ENCODE measurements around the gene MACROD2.
"Not testable (repeated sequence)": the region's sequence is repeated elsewhere in the genome, so short reads cannot be mapped to it uniquely, and the experiment has no call there.

DNA sequence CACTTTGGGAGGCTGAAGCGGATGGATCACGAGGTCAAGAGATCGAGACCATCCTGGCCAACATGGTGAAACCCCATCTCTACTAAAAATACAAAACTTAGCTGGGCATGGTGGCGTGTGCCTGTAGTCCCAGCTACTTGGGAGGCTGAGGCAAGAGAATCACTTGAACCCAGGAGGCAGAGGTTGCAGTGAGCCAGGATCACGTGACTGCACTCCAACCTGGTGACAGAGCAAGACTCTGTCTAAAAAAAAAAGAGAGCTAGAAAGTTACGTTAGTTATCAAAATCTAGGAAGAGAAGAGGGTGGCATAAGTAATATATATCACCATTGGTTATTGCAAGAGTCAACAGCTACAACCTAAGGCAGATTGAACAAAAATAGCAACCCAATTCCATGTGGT is 2017.6 kb downstream of the MACROD2 start:
- TF ChIP-seq, protein P1, sequence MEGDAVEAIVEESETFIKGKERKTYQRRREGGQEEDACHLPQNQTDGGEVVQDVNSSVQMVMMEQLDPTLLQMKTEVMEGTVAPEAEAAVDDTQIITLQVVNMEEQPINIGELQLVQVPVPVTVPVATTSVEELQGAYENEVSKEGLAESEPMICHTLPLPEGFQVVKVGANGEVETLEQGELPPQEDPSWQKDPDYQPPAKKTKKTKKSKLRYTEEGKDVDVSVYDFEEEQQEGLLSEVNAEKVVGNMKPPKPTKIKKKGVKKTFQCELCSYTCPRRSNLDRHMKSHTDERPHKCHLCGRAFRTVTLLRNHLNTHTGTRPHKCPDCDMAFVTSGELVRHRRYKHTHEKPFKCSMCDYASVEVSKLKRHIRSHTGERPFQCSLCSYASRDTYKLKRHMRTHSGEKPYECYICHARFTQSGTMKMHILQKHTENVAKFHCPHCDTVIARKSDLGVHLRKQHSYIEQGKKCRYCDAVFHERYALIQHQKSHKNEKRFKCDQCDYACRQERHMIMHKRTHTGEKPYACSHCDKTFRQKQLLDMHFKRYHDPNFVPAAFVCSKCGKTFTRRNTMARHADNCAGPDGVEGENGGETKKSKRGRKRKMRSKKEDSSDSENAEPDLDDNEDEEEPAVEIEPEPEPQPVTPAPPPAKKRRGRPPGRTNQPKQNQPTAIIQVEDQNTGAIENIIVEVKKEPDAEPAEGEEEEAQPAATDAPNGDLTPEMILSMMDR (IDR thresholded peaks at IDR 0.05 in 2 of 3, conservative IDR thresholded peaks at IDR 0.05 in 1 of 3; ENCODE audit: borderline replicate concordance in 1 of 3, insufficient read depth in 1 of 3, low read depth in 2 of 3, low read length in 2 of 3): not testable (repeated sequence)
- TF ChIP-seq SRF (IDR thresholded peaks at IDR 0.05; ENCODE audit: low read depth); RAD21 (IDR thresholded peaks at IDR 0.05; ENCODE audit: low read depth); YY1 (IDR thresholded peaks at IDR 0.05; ENCODE audit: extremely low read depth, insufficient replicate concordance, low read depth, low read length); POLR2AphosphoS5 (IDR thresholded peaks at IDR 0.05; ENCODE audit: low read depth, low read length): not testable (repeated sequence)

Measured in HCT116 (cell line).